ENCODE data around the gene IGF2BP2. TPM values are rescaled to one million over a fixed set of nuclear protein-coding genes. Genes with fewer than 3 reads are reported as not detected.

IGF2BP2 gene
- total RNA-seq, 1 donor from 2014 or later: 17.4 TPM

DNA sequence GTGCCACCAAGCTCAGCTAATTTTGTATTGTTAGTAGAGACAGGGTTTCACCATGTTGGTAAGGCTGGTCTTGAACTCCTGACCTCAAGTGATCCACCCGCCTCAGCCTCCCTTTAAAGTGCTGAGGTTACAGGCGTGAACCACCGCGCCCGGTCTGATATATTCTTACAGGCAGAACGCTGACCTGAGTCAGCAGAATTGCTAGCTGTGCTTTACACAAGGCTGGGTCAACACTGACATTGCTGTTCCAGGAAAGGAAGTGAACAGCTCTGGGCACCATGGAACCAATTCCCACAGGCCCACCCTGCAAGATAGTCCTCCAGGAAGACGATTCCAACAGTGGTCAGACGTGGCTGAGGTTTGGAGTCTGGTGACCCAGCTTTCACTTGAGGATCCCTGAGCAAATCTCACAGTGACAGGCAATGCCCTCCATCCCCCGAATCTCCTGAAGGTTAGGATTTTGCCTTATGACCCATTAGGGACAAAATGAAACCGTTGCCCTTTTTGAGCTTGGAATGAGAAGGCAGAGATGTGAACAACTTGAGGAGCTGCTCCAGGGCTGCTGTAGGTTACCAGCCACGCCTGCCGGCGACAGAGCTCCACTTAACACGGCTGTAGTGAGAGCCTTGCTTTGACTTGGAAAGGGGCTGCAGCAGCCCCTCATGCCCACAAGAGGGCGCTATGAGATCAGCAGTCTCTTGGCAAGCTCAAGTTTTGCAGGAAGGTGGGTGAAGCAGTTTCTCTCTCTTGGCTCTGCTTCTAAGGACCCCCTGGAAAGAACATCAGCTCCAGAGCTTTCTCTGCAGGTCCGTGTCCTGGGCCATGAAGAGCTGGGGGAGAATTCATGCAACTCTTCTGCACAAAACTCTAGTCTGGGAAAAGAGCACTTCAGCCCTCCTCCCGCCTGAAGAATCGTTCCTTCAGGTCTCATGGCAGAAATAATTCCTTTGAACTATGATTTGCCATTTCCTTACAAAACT is 164.6 kb downstream of the IGF2BP2 start:
- H3K36me3 ChIP-seq: no peaks in the 10 kb centered on the region
- ATAC-seq: peak; percentile 91
- peak overlapping the region; percentile 51 for H3K27ac ChIP-seq
- TF ChIP-seq CTCF (IDR thresholded peaks at IDR 0.05): peak; percentile 99
- H3K9me3 ChIP-seq: no peaks in the 10 kb centered on the region
- no peaks in the 10 kb centered on the region for H3K27me3 ChIP-seq
- intact Hi-C loops (cut with DNase I): loop anchor here (10.0 kb wide), 1 partner anchor 55 kb away; no protein-coding TSS in a partner anchor
- DNase-seq: peak; percentile 85
- peaks cover 31% of the 10 kb centered on the region for H3K4me1 ChIP-seq
- no peak overlapping the region for H3K4me3 ChIP-seq

DNA sequence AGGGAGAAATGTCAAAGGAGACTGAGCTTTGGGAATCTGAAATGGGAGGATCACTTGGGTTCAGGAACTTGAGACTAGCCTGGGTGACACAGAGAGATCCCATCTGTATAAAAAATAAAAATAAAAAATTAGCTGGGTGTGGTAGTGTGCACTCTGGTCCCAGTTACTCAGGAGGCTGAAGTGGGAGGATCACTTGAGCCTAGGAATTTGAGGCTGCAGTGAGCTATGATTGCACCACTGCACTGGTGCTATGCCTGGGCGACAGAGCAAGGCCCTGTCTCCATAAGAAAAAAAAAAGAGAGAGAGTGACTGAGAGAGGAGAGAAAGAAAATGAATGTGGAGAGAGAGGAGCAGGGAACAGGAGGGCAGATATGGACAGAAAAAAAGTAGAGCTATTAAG is 165.9 kb downstream of the IGF2BP2 start:
- Histone ChIP-seq H3K27ac (peak overlapping the region; percentile 51), H3K4me3 (no peak overlapping the region), H3K9me3 (no peaks in the 10 kb centered on the region), H3K36me3 (no peaks in the 10 kb centered on the region), H3K4me1 (peaks cover 31% of the 10 kb centered on the region), H3K27me3 (no peaks in the 10 kb centered on the region)
- ATAC-seq: no peak
- no peak for TF ChIP-seq CTCF (IDR thresholded peaks at IDR 0.05)
- no peak for DNase-seq
- intact Hi-C loops (cut with DNase I): no loop called here

- Histone ChIP-seq H3K27ac (peak overlapping the region; percentile 65), H3K4me1 (peaks cover 31% of the 10 kb centered on the region), H3K27me3 (no peaks in the 10 kb centered on the region), H3K4me3 (no peak overlapping the region), H3K9me3 (no peaks in the 10 kb centered on the region), H3K36me3 (no peaks in the 10 kb centered on the region)
- peak; percentile 75 for DNase-seq
- ATAC-seq: peak; percentile 78
- intact Hi-C loops (cut with DNase I): no loop called here
- no peak for TF ChIP-seq CTCF (IDR thresholded peaks at IDR 0.05)
These were observed 166.3 kb downstream of the IGF2BP2 start for GRCh38 chr3:185658504-185658912.

DNA sequence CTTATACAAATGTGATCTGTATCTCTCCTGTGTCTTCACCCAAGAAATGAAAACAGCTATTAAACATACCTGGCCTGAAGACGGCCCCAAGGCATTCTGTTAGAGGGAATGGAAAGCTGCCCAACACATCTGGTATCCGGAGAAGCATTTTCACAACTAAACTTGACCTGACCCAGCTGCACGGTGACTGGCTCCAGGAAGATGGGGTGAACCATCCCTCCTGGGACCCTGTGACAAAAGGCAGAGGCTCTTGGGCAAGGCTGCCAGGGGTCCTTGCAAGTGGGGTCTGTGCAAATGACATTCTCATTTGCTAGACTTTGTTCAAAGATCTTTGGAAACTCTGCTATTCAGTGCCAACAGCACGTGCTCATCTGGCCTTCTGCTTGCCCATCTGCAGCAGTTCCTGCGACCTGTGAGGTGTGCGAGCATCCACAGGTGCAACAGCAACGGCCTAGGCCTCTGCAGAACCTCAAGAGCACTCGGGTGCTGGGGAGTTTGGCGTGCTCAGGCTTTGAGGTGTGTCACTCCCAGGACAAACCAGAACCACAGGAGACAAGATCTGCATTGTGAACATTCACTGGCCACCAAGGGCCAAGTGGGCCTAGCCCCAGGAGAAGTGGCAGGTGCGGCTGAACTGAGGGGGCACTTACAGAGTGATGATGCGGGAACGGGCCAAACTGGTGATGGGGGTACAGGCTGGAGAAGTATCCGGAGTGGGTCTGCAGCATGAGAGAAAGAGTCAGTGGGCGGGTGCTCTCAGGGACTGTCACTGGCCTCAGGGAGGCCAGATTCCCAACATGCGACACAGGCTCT is 166.9 kb downstream of the IGF2BP2 start:
- Histone ChIP-seq H3K36me3 (no peaks in the 10 kb centered on the region), H3K4me1 (peaks cover 31% of the 10 kb centered on the region), H3K9me3 (no peaks in the 10 kb centered on the region), H3K4me3 (no peak overlapping the region), H3K27ac (peak overlapping the region; percentile 65), H3K27me3 (no peaks in the 10 kb centered on the region)
- intact Hi-C loops (cut with DNase I): no loop called here
- no peak for TF ChIP-seq CTCF (IDR thresholded peaks at IDR 0.05)
- DNase-seq: no peak
- no peak for ATAC-seq

DNA sequence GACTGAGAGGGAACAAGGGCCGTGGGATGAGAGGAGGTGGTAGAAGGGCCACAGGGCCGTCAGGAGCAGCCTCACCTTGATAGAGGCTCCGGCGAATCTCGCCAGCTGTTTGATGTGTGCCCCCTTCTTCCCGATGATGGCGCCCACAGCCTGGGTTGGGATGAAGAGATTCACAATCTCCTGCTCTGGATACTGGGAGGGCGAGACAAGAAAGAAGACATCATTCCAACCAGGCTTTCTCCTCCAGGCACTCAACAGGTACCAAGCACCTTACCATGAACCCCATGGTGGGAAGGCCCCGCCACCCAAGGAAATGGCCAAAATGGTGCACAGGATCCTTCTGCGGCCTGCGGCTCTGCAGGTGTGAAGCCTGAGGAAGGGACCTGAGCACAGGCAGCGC is 167.6 kb downstream of the IGF2BP2 start:
- no peaks in the 10 kb centered on the region for H3K9me3 ChIP-seq
- H3K4me1 ChIP-seq: peaks cover 31% of the 10 kb centered on the region
- H3K4me3 ChIP-seq: no peak overlapping the region
- no peaks in the 10 kb centered on the region for H3K36me3 ChIP-seq
- no peak for TF ChIP-seq CTCF (IDR thresholded peaks at IDR 0.05)
- H3K27ac ChIP-seq: peak overlapping the region; percentile 65
- DNase-seq (no peak), ATAC-seq (no peak)
- no peaks in the 10 kb centered on the region for H3K27me3 ChIP-seq
- intact Hi-C loops (cut with DNase I): no loop called here
